GM12878 (cell line): ENCODE data around the gene CPD. TPM values are rescaled to one million over a fixed set of nuclear protein-coding genes. Genes with fewer than 3 reads are reported as not detected.

Source experiments
- ATAC-seq: fragments of 200-7000 bp; cut with Tn5 transposase; 3 replicates; pipeline ENCODE4 v1.9.1; 2020; ENCODE audit warnings: mild to moderate bottlenecking, moderate library complexity
- BruUV-seq: library from RNA; stranded (reverse); fragments of 400-500 nt; replicated peaks from 2 replicates; lab custom pipeline; 2021; lab: Mats Ljungman, UMichigan
- CTCF ChIA-PET: fragments of 300-600 bp; sonication (Branson Sonifier 250); formaldehyde crosslinking; extraction: SDS; loops from one replicate; lab custom pipeline; 2021; ENCODE audit warnings: inconsistent platforms; lab: Yijun Ruan, JAX
- POLR2A ChIA-PET: fragments of 350-600 bp; formaldehyde crosslinking; extraction: SDS; loops from one replicate; lab custom pipeline; 2021; ENCODE audit warnings: inconsistent platforms; lab: Charles Lee
- RAD21 ChIA-PET: fragments of 300-600 bp; sonication (Branson Sonifier 250); formaldehyde crosslinking; loops from one replicate; lab custom pipeline; 2023; ENCODE audit warnings: antibody characterized with exemption; ENCODE audit not compliant: unreplicated experiment; lab: Charles Lee
- SMC1A ChIA-PET: fragments of 300-600 bp; sonication (Branson Sonifier 250); formaldehyde crosslinking; loops from one replicate; lab custom pipeline; 2023; ENCODE audit not compliant: unreplicated experiment, uncharacterized antibody; lab: Charles Lee
- DNase-seq: peaks from one replicate; pipeline ENCODE4 v3.0.0-alpha.2; 2011; ENCODE audit warnings: low read depth, low spot score
- FAIRE-seq: peaks from 3 replicates; lab custom pipeline; 2011; peaks lifted over from hg19 to GRCh38; lab: Jason Lieb, UNC
- H2AFZ ChIP-seq: 2 replicates; pipeline ENCODE4 v1.6.0; 2011; ENCODE audit warnings: low read depth, low read length, control low read depth; ENCODE audit not compliant: control insufficient read depth
- H3K27ac ChIP-seq: 2 replicates; pipeline ENCODE4 v1.5.1; 2011; ENCODE audit warnings: control low read depth; ENCODE audit not compliant: control insufficient read depth, insufficient read depth
- H3K27me3 ChIP-seq, 2 experiments: replicated peaks in 1 of 2; 2 replicates each; pipeline versions ENCODE4 v1.6.0 to v1.6.1; 2011; ENCODE audit warnings: low read length in 1 of 2; ENCODE audit not compliant: control insufficient read depth in 2 of 2, insufficient read depth in 2 of 2
- H3K36me3 ChIP-seq, 2 experiments: 2 replicates each; pipeline ENCODE4 v1.5.1; 2011; ENCODE audit warnings: low read length in 1 of 2; ENCODE audit not compliant: control insufficient read depth in 2 of 2, insufficient read depth in 2 of 2
- H3K4me1 ChIP-seq: 2 replicates; pipeline ENCODE4 v1.6.1; 2011; ENCODE audit warnings: mild to moderate bottlenecking, low read length, moderate library complexity, mixed read lengths; ENCODE audit not compliant: control insufficient read depth, insufficient read depth
- H3K4me2 ChIP-seq: 2 replicates; pipeline ENCODE4 v1.6.0; 2011; ENCODE audit warnings: control low read depth; ENCODE audit not compliant: control insufficient read depth, insufficient read depth
- H3K4me3 ChIP-seq: fragments of 200-600 bp; sonication (generic); 2 replicates; pipeline ENCODE4 v1.5.1; 2016
- H3K79me2 ChIP-seq: 2 replicates; pipeline ENCODE4 v1.6.0; 2011; ENCODE audit warnings: low read length; ENCODE audit not compliant: control insufficient read depth, insufficient read depth
- H3K9ac ChIP-seq: 2 replicates; pipeline ENCODE4 v1.8.0; 2011; ENCODE audit warnings: low read length, control low read depth, mixed read lengths; ENCODE audit not compliant: control insufficient read depth, insufficient read depth
- H3K9me3 ChIP-seq: replicated peaks from 3 replicates; pipeline ENCODE4 v1.5.1; 2011; ENCODE audit warnings: mild to moderate bottlenecking, low read length; ENCODE audit not compliant: control insufficient read depth, insufficient read depth
- H4K20me1 ChIP-seq: 2 replicates; pipeline ENCODE4 v1.6.0; 2011; ENCODE audit not compliant: control insufficient read depth, insufficient read depth
- CHD2 ChIP-seq: IDR thresholded peaks from 2 replicates; pipeline ENCODE4 v1.6.1; 2011; ENCODE audit warnings: low read depth, low read length, improper control_type of control experiment, borderline replicate concordance
- ELK1 ChIP-seq: IDR thresholded peaks from 2 replicates; pipeline ENCODE4 v1.6.1; 2012; ENCODE audit warnings: low read depth, low read length, improper control_type of control experiment
- ETV6 ChIP-seq, 2 experiments: fragments of 450-650 bp in 1 of 2; IDR thresholded peaks in 1 of 2; conservative IDR thresholded peaks in 1 of 2; 2 replicates each; pipeline ENCODE4 v1.6.1; 2014; ENCODE audit warnings: antibody characterized with exemption in 1 of 2, borderline replicate concordance in 1 of 2, low read depth in 1 of 2, mild to moderate bottlenecking in 1 of 2, moderate library complexity in 1 of 2
- GATAD2B ChIP-seq: fragments of 450-650 bp; conservative IDR thresholded peaks from 2 replicates; pipeline ENCODE4 v1.6.1; 2017; ENCODE audit warnings: low read depth, mild to moderate bottlenecking, moderate library complexity
- HDAC6 ChIP-seq: fragments of 200-600 bp; sonication (generic); IDR thresholded peaks from one replicate; pipeline ENCODE4 v1.8.0; 2017; ENCODE audit warnings: antibody characterized with exemption; ENCODE audit not compliant: unreplicated experiment
- JUNB ChIP-seq: IDR thresholded peaks from 2 replicates; pipeline ENCODE4 v1.6.1; 2016; ENCODE audit warnings: antibody characterized with exemption, mild to moderate bottlenecking
- MTA2 ChIP-seq: fragments of 450-650 bp; IDR thresholded peaks from 2 replicates; pipeline ENCODE4 v1.6.1; 2016; ENCODE audit warnings: low read depth, mild to moderate bottlenecking, moderate library complexity
- NFXL1 ChIP-seq: fragments of 450-650 bp; IDR thresholded peaks from 2 replicates; pipeline ENCODE4 v1.6.1; 2017; ENCODE audit warnings: antibody characterized with exemption, mild to moderate bottlenecking, borderline replicate concordance
- NFYA ChIP-seq: IDR thresholded peaks from 2 replicates; pipeline ENCODE4 v1.6.1; 2011; ENCODE audit warnings: low read depth, mild to moderate bottlenecking, low read length, improper control_type of control experiment, borderline replicate concordance
- PAX5 ChIP-seq: IDR thresholded peaks from 2 replicates; pipeline ENCODE4 v1.6.1; 2011; ENCODE audit warnings: low read depth, low read length, borderline replicate concordance
- SIX5 ChIP-seq: IDR thresholded peaks from 2 replicates; pipeline ENCODE4 v1.6.1; 2011; ENCODE audit warnings: mild to moderate bottlenecking, low read depth, low read length, moderate library complexity; ENCODE audit not compliant: severe bottlenecking
- SMAD5 ChIP-seq: IDR thresholded peaks from 2 replicates; pipeline ENCODE4 v1.6.1; 2016; ENCODE audit warnings: antibody characterized with exemption, low read depth
- SMARCA5 ChIP-seq: fragments of 450-650 bp; IDR thresholded peaks from 2 replicates; pipeline ENCODE4 v1.6.1; 2017; ENCODE audit warnings: mild to moderate bottlenecking
- SREBF2 ChIP-seq: IDR thresholded peaks from 2 replicates; pipeline ENCODE4 v1.6.1; 2012; ENCODE audit warnings: mild to moderate bottlenecking, low read length
- WRNIP1 ChIP-seq: IDR thresholded peaks from 2 replicates; pipeline ENCODE4 v1.6.1; 2011; ENCODE audit warnings: low read depth, low read length, improper control_type of control experiment, borderline replicate concordance
- ZNF207 ChIP-seq: fragments of 450-650 bp; IDR thresholded peaks from 2 replicates; pipeline ENCODE4 v1.6.1; 2014; ENCODE audit warnings: antibody characterized with exemption, mild to moderate bottlenecking, borderline replicate concordance
- ZNF687 ChIP-seq: fragments of 450-650 bp; IDR thresholded peaks from 2 replicates; pipeline ENCODE4 v1.6.1; 2017; ENCODE audit warnings: mild to moderate bottlenecking, moderate library complexity
- ZZZ3 ChIP-seq: IDR thresholded peaks from 2 replicates; pipeline ENCODE4 v1.6.1; 2011; ENCODE audit warnings: low read depth; ENCODE audit not compliant: control insufficient read depth, insufficient read length
- WGBS: methylation state at CpG from one replicate; pipeline ENCODE4 v1.1.6; 2016; ENCODE audit warnings: low lambda C conversion rate; ENCODE audit not compliant: insufficient replicate concordance, insufficient coverage; ENCODE audit errors: missing lambda C conversion rate; 5-methylcytosine and 5-hydroxymethylcytosine counted together
- in situ Hi-C: fragments of 300-500 bp; cut with MboI; formaldehyde crosslinking; loops from 9 replicates; pipeline ENCODE4 v1.14.3; 2018; ENCODE audit warnings: mixed read lengths
- intact Hi-C: fragments of 100-400 bp; cut with micrococcal nuclease; formaldehyde crosslinking; loops from one replicate; pipeline ENCODE4 v1.14.2; 2022; ENCODE audit not compliant: unreplicated experiment
- polyA plus RNA-seq, 11 experiments: library from polyadenylated mRNA; depleted of rRNA in 4 of 11; unstranded in 6 of 11; stranded (reverse) in 5 of 11; fragments of >200 nt; fragmentation: Nextera tagmentation in 4 of 11; fragmentation: Illumina TruSeq in 1 of 11; extraction: Ambion mirVana in 4 of 11; extraction: Trizol in 1 of 11; gene quantifications; 1 replicate in 1 of 11; 2 replicates in 10 of 11; pipeline versions ENCODE4 v1.2.1 to v1.2.3, GENCODE V29; 2011 to 2016; ENCODE audit warnings: inconsistent platforms in 2 of 11, missing spikeins in 2 of 11, low read depth in 1 of 11
- total RNA-seq, 4 experiments: library from RNA; depleted of rRNA in 3 of 4; stranded (reverse); fragments of >200 nt in 3 of 4; fragmentation: Illumina TruSeq in 1 of 4; extraction: Trizol in 1 of 4; gene quantifications; 2 replicates each; pipeline versions ENCODE4 v1.2.1 to v1.2.3, GENCODE V29; 2013 to 2021

Gene CPD
- total and polyA plus RNA-seq, 10 of the 15 experiments (the other 5 are each of a cell fraction or from before 2014, with no cell fraction given): 3.5 to 24.2 (median 15.7) TPM

- H2AFZ ChIP-seq: no peak overlapping the region
- 93% methylated on average over 1 of the region's 1 CpG for WGBS
- H3K9ac ChIP-seq: no peak overlapping the region
- BruUV-seq: no TSS peak
- no peak for ATAC-seq
- no peak for FAIRE-seq
- no peak overlapping the region for H3K4me2 ChIP-seq
- H3K9me3 ChIP-seq: no peaks in the 10 kb centered on the region
- no peak overlapping the region for H3K4me3 ChIP-seq
- no peaks in the 10 kb centered on the region for H3K27me3 ChIP-seq
- CTCF ChIA-PET: interaction anchor here (1.5 to 4.1 kb wide), 3 partner anchors 42 to 278 kb away, joined by 4 to 22 read pairs (median 4); no protein-coding TSS in a partner anchor
- RAD21 ChIA-PET: interaction anchor here (0.6 to 4.4 kb wide), 2 partner anchors 19 to 42 kb away, joined by 3 to 18 read pairs; no protein-coding TSS in a partner anchor
- POLR2A ChIA-PET: no interaction called here
- peaks cover 10% of the 10 kb centered on the region for H3K79me2 ChIP-seq
- H4K20me1 ChIP-seq: no peaks in the 10 kb centered on the region
- H3K36me3 ChIP-seq: no peaks in the 10 kb centered on the region
- in situ Hi-C loops: no loop called here
- intact Hi-C loops: no loop called here
- SMC1A ChIA-PET: no interaction called here
- H3K27ac ChIP-seq: no peak overlapping the region
- TF ChIP-seq SMAD5 (no peak), ZZZ3 (no peak), JUNB (no peak), CHD2 (no peak), SIX5 (no peak), HDAC6 (no peak), ZNF207 (no peak), WRNIP1 (no peak), GATAD2B (no peak), SMARCA5 (no peak), NFYA (no peak), ZNF687 (no peak), ELK1 (no peak), ETV6 (conservative IDR thresholded peaks at IDR 0.05 in 1 of 2, IDR thresholded peaks at IDR 0.05 in 1 of 2; ENCODE audit: borderline replicate concordance in 1 of 2, low read depth in 1 of 2) (no peak), SREBF2 (no peak), NFXL1 (no peak), PAX5 (no peak), MTA2 (no peak)
- no peak for DNase-seq
- peaks cover 17% of the 10 kb centered on the region for H3K4me1 ChIP-seq
Observed at GRCh38 chr17:30382345-30382744, 3.6 kb downstream of the CPD start.
